ENCODE measurements around the gene ADAP1.

ADAP1 gene

GRCh38 chr7:894164-894867, 60.2 kb downstream of the ADAP1 start:
- DNase-seq (ENCODE audit: low read depth): no peak
- TF ChIP-seq CTCF (conservative IDR thresholded peaks at IDR 0.05; ENCODE audit: low read length): no peak

DNA sequence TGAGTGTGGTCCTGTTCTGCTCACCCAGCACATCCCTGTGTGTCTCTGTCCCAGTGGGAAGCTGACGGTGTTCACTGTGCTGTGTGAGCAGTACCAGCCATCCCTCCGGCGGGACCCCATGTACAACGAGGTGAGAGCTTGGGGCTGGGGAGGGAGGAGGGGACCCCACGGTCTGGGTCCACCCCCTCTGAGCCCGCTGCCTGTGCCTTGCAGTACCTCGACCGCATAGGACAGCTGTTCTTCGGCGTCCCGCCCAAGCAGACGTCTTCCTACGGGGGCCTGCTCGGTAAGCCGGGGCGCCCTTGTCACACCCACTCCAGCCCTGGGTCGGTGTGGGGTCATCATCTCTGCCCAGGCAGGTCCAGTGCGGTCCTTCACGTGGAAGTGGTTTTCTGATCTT, 60.8 kb downstream of the ADAP1 start:
- no peak overlapping the region for H3K4me3 ChIP-seq (ENCODE audit: low read length)
- TF ChIP-seq CTCF (conservative IDR thresholded peaks at IDR 0.05; ENCODE audit: low read length): no peak
- DNase-seq (ENCODE audit: low read depth): no peak

More at GRCh38 chr7:894164-894867, 60.2 kb downstream of the ADAP1 start:
- no peak overlapping the region for H3K4me3 ChIP-seq (ENCODE audit: low read length)

GRCh38 chr7:892648-893593, 61.6 kb downstream of the ADAP1 start:
- no peak for TF ChIP-seq CTCF (conservative IDR thresholded peaks at IDR 0.05; ENCODE audit: low read length)
- DNase-seq (ENCODE audit: low read depth): no peak

GRCh38 chr7:891805-892204, 62.7 kb downstream of the ADAP1 start:
- DNase-seq (ENCODE audit: low read depth): no peak
- no peak for TF ChIP-seq CTCF (conservative IDR thresholded peaks at IDR 0.05; ENCODE audit: low read length)
- no peak overlapping the region for H3K4me3 ChIP-seq (ENCODE audit: low read length)

More at GRCh38 chr7:892648-893593, 61.6 kb downstream of the ADAP1 start:
- no peak overlapping the region for H3K4me3 ChIP-seq (ENCODE audit: low read length)

DNA sequence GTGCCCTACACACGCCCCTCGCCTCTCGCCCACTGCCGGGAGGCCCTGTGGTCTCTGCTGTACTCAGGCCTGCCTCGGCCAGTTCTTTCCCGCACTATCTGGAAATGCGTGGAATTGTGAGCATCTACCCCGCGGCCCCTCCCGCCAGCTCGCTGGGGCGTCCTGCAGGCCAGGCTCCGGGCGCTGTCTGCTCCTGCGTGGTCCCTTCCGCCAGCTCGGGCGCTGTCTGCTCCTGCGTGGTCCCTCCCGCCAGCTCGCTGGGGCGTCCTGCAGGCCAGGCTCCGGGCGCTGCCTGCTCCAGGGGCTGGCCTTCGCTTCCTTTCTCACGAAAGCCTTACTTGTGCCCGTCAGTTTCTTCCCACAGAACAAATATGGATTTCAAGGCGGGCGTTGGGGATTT, 63.2 kb downstream of the ADAP1 start:
- DNase-seq (ENCODE audit: low read depth): no peak
- H3K4me3 ChIP-seq (ENCODE audit: low read length): no peak overlapping the region
- TF ChIP-seq CTCF (conservative IDR thresholded peaks at IDR 0.05; ENCODE audit: low read length): no peak

DNA sequence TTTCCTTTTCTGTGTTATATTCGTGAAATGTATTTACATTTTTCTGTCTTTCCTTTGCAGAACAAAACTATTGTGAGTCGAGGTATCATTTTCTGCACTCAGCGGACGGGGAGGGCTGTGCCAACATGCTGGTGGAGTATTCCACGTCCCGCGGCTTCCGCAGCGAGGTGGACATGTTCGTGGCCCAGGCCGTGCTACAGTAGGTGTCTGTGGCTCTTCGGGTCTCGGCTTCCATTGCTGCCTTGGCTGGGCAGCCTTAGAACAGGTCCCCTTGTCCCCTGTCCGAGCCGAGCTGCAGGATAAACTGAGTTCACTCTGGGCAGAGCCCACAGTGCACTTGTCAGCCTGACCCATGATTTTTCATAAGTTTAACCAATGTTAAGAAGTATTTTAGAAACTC, 63.6 kb downstream of the ADAP1 start:
- no peak overlapping the region for H3K4me3 ChIP-seq (ENCODE audit: low read length)
- no peak for DNase-seq (ENCODE audit: low read depth)
- TF ChIP-seq CTCF (conservative IDR thresholded peaks at IDR 0.05; ENCODE audit: low read length): no peak
